Measurements from ENCODE around the gene STUB1. TPM values are rescaled to one million over a fixed set of nuclear protein-coding genes. Genes with fewer than 3 reads are reported as not detected.

Gene STUB1
- total and polyA plus RNA-seq, 4 experiments from 2014 or later: 97.2 to 181 (median 128) TPM

DNA sequence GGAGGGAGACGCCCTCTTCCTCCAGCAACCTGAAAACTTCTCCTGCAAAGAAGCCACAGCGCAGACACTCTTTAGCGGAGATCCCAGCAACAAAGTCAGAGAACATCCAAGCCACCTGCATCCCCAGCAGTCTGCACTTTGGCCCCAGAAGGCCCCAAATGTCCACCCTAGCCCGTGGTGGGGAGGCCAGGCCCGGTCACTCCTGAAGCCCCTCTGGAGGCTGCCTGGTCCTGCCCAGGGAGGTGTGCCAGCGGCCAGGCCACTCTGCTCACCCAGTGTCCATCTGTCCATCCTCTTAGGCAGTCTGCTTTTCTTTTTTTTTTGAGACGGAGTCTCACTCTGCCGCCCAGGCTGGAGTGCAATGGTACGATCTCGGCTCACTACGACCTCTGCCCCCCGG is 52.1 kb downstream of the STUB1 start:
- peaks cover under 1 to 15% of the 10 kb centered on the region in 2 donors for H3K36me3 Mint-ChIP-seq
- Histone ChIP-seq H3K4me1 (ENCODE audit: insufficient read depth, low read length) (peaks cover 4% of the 10 kb centered on the region), H3K9me3 (ENCODE audit: control insufficient read depth in 1 of 2, low read length in 2 of 2) (no peaks in the 10 kb centered on the region), H3K36me3 (ENCODE audit: insufficient read depth, low read length) (peaks cover 37% of the 10 kb centered on the region), H3K27me3 (ENCODE audit: insufficient read depth, low read length) (no peaks in the 10 kb centered on the region), H3K4me3 (ENCODE audit: low read length in 2 of 2) (no peak overlapping the region), H3K27ac (ENCODE audit: low read depth, low read length) (no peak overlapping the region)
- no peaks in the 10 kb centered on the region for H3K9me3 Mint-ChIP-seq
- CTCF ChIA-PET (ENCODE audit: partially characterized antibody): interaction anchor here (1.3 to 2.4 kb wide), 5 partner anchors 10 to 64 kb away, joined by 3 to 14 read pairs (median 4); partner anchors contain the start of genes ANTKMT and RHOT2
- intact Hi-C loops (cut with micrococcal nuclease): no loop called here
- H3K4me3 Mint-ChIP-seq: no peak overlapping the region
- POLR2A ChIA-PET (ENCODE audit: partially characterized antibody): interaction anchor here (5.8 kb wide), 1 partner anchor 12 kb away, joined by 32 read pairs; the partner anchor contains the start of gene ANTKMT
- DNase-seq: no peak
- H3K27ac Mint-ChIP-seq: no peak overlapping the region
- peaks cover 0 to 4% (median 0%) of the 10 kb centered on the region in 4 donors for H3K4me1 Mint-ChIP-seq
- no peaks in the 10 kb centered on the region for H3K27me3 Mint-ChIP-seq

Other genes starting within 250 kb of the STUB1 start
- 10 to 100 TPM; 74.0 to 77.4 TPM for gene CAPN15, start 152.7 kb upstream of the STUB1 start, total RNA-seq
- gene CAPN15, start 152.7 kb upstream of the STUB1 start, polyA plus RNA-seq: 10 to 100 TPM in 1 of 2 donors, 1 to 10 TPM in 1; 5.3 to 14.1 TPM
- gene PRR35, start 120.0 kb upstream of the STUB1 start, total RNA-seq: not detected
- not detected for gene PRR35, start 120.0 kb upstream of the STUB1 start, polyA plus RNA-seq
- 1 to 10 TPM; 2.4 to 3.2 TPM for gene NHLRC4, start 113.4 kb upstream of the STUB1 start, total RNA-seq
- 1 to 10 TPM; 2.1 to 2.7 TPM for gene NHLRC4, start 113.4 kb upstream of the STUB1 start, polyA plus RNA-seq
- 10 to 100 TPM; 61.4 to 63.3 TPM for gene PIGQ, start 110.4 kb upstream of the STUB1 start, total RNA-seq
- 10 to 100 TPM in 1 of 2 donors, 1 to 10 TPM in 1; 7.2 to 12.5 TPM for gene PIGQ, start 110.4 kb upstream of the STUB1 start, polyA plus RNA-seq
- gene RAB40C, start 90.3 kb upstream of the STUB1 start, total RNA-seq: 10 to 100 TPM; 22.0 to 25.6 TPM
- 10 to 100 TPM in 1 of 2 donors, 1 to 10 TPM in 1; 6.8 to 17.7 TPM for gene RAB40C, start 90.3 kb upstream of the STUB1 start, polyA plus RNA-seq
- gene WFIKKN1, start 49.4 kb upstream of the STUB1 start, total RNA-seq: under 1 TPM; 0.67 to 0.86 TPM
- gene WFIKKN1, start 49.4 kb upstream of the STUB1 start, polyA plus RNA-seq: under 1 TPM in 1 of 2 donors, not detected in 1; 0.09 TPM
- 10 to 100 TPM; 68.4 to 74.1 TPM for gene METTL26, start 44.1 kb upstream of the STUB1 start, total RNA-seq
- gene METTL26, start 44.1 kb upstream of the STUB1 start, polyA plus RNA-seq: 100 to 1,000 TPM in 1 of 2 donors, 10 to 100 TPM in 1; 90.1 to 106 TPM
- gene MCRIP2, start 38.6 kb upstream of the STUB1 start, total RNA-seq: 10 to 100 TPM; 28.3 to 30.5 TPM
- 10 to 100 TPM; 34.6 to 45.5 TPM for gene MCRIP2, start 38.6 kb upstream of the STUB1 start, polyA plus RNA-seq
- 10 to 100 TPM; 18.0 to 19.7 TPM for gene WDR90, start 31.0 kb upstream of the STUB1 start, total RNA-seq
- 1 to 10 TPM in 1 of 2 donors, under 1 TPM in 1; 0.96 to 1.7 TPM for gene WDR90, start 31.0 kb upstream of the STUB1 start, polyA plus RNA-seq
- gene RHOT2, start 12.3 kb upstream of the STUB1 start, total RNA-seq: 100 to 1,000 TPM; 254 to 263 TPM
- gene RHOT2, start 12.3 kb upstream of the STUB1 start, polyA plus RNA-seq: 10 to 100 TPM; 46.6 to 54.3 TPM
- gene RHBDL1, start 4.7 kb upstream of the STUB1 start, total RNA-seq: 1 to 10 TPM; 2.2 to 2.4 TPM
- 1 to 10 TPM; 2.1 to 2.8 TPM for gene RHBDL1, start 4.7 kb upstream of the STUB1 start, polyA plus RNA-seq
- 10 to 100 TPM; 45.0 to 49.0 TPM for gene JMJD8, start 3.9 kb downstream of the STUB1 start, total RNA-seq
- gene JMJD8, start 3.9 kb downstream of the STUB1 start, polyA plus RNA-seq: 10 to 100 TPM; 43.9 to 60.3 TPM
- 10 to 100 TPM; 15.5 to 16.1 TPM for gene WDR24, start 10.0 kb downstream of the STUB1 start, total RNA-seq
- gene WDR24, start 10.0 kb downstream of the STUB1 start, polyA plus RNA-seq: 10 to 100 TPM; 10.2 to 12.2 TPM
- gene FBXL16, start 25.4 kb downstream of the STUB1 start, total RNA-seq: 10 to 100 TPM; 58.4 to 59.5 TPM
- 10 to 100 TPM in 1 of 2 donors, 1 to 10 TPM in 1; 9.3 to 38.6 TPM for gene FBXL16, start 25.4 kb downstream of the STUB1 start, polyA plus RNA-seq
- 1 to 10 TPM; 6.9 to 7.7 TPM for gene METRN, start 34.7 kb downstream of the STUB1 start, total RNA-seq
- gene METRN, start 34.7 kb downstream of the STUB1 start, polyA plus RNA-seq: 10 to 100 TPM in 1 of 2 donors, 1 to 10 TPM in 1; 8.3 to 18.8 TPM
- gene ANTKMT, start 40.7 kb downstream of the STUB1 start, total RNA-seq: 10 to 100 TPM; 21.5 to 23.5 TPM
- gene ANTKMT, start 40.7 kb downstream of the STUB1 start, polyA plus RNA-seq: 10 to 100 TPM; 14.5 to 36.4 TPM
- 1 to 10 TPM; 4.5 to 5.1 TPM for gene CCDC78, start 46.0 kb downstream of the STUB1 start, total RNA-seq
- not detected for gene CCDC78, start 46.0 kb downstream of the STUB1 start, polyA plus RNA-seq
- 10 to 100 TPM; 17.2 to 24.4 TPM for gene HAGHL, start 46.7 kb downstream of the STUB1 start, total RNA-seq
- gene HAGHL, start 46.7 kb downstream of the STUB1 start, polyA plus RNA-seq: 1 to 10 TPM; 2.2 to 4.0 TPM
- gene CIAO3, start 60.6 kb downstream of the STUB1 start, total RNA-seq: 10 to 100 TPM; 58.2 TPM
- 10 to 100 TPM; 10.8 to 26.1 TPM for gene CIAO3, start 60.6 kb downstream of the STUB1 start, polyA plus RNA-seq
- not detected for gene MSLN, start 80.3 kb downstream of the STUB1 start, total RNA-seq
- not detected for gene MSLN, start 80.3 kb downstream of the STUB1 start, polyA plus RNA-seq
- gene RPUSD1, start 108.0 kb downstream of the STUB1 start, total RNA-seq: 10 to 100 TPM; 26.9 to 31.1 TPM
- 10 to 100 TPM; 19.9 to 29.7 TPM for gene RPUSD1, start 108.0 kb downstream of the STUB1 start, polyA plus RNA-seq
- gene CHTF18, start 108.2 kb downstream of the STUB1 start, total RNA-seq: 10 to 100 TPM; 42.1 to 46.9 TPM
- 1 to 10 TPM; 3.0 to 6.0 TPM for gene CHTF18, start 108.2 kb downstream of the STUB1 start, polyA plus RNA-seq
- gene GNG13, start 120.3 kb downstream of the STUB1 start, total RNA-seq: not detected
- gene GNG13, start 120.3 kb downstream of the STUB1 start, polyA plus RNA-seq: not detected

Data from CD4-positive, alpha-beta memory T cell (primary cell).